Suprapubic skin (tissue), 3 donors: ENCODE measurements around the gene E2F1.

Experiments used
- EP300 ChIP-seq: sonication (generic); formaldehyde crosslinking; IDR thresholded peaks from one replicate; pipeline ENCODE4 v1.6.1; 2017; ENCODE audit warnings: antibody characterized with exemption
- POLR2A ChIP-seq, 2 donors: fragments of 450-650 bp; IDR thresholded peaks; one replicate each; pipeline ENCODE4 v1.6.1; 2017; ENCODE audit warnings: antibody characterized with exemption in 2 of 2, mild to moderate bottlenecking in 2 of 2, moderate library complexity in 2 of 2
- TF ChIP-seq, protein P1 (sequence below), 2 donors: fragments of 200-600 bp in 1 of 2; fragments of 450-650 bp in 1 of 2; sonication (generic) in 1 of 2; IDR thresholded peaks; one replicate each; pipeline ENCODE4 v1.5.1; 2016 to 2019; ENCODE audit warnings: antibody characterized with exemption in 2 of 2, mild to moderate bottlenecking in 1 of 2, moderate library complexity in 1 of 2

DNA sequence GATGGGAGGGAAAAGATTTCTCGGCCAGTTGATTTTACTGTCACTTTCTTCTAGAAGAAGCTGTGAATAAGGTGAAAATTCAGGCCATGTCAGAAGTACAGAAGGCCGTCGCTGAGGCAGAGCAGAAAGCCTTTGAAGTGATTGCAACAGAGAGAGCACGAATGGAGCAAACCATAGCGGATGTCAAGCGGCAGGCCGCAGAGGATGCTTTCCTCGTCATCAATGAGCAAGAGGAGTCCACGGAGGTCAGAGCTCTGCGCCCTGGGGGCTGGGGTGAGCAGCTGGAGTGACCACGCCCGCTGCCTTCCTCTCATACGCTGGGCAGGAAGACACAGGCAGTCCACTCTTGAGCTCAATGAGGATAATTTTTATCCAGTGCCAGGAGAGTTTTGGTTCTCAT lies 45.9 kb downstream of the E2F1 start:
- TF ChIP-seq, protein P1, sequence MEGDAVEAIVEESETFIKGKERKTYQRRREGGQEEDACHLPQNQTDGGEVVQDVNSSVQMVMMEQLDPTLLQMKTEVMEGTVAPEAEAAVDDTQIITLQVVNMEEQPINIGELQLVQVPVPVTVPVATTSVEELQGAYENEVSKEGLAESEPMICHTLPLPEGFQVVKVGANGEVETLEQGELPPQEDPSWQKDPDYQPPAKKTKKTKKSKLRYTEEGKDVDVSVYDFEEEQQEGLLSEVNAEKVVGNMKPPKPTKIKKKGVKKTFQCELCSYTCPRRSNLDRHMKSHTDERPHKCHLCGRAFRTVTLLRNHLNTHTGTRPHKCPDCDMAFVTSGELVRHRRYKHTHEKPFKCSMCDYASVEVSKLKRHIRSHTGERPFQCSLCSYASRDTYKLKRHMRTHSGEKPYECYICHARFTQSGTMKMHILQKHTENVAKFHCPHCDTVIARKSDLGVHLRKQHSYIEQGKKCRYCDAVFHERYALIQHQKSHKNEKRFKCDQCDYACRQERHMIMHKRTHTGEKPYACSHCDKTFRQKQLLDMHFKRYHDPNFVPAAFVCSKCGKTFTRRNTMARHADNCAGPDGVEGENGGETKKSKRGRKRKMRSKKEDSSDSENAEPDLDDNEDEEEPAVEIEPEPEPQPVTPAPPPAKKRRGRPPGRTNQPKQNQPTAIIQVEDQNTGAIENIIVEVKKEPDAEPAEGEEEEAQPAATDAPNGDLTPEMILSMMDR (IDR thresholded peaks at IDR 0.05): no peak
- TF ChIP-seq POLR2A (IDR thresholded peaks at IDR 0.05) (no peak), EP300 (no peak)
